A549 treated with CpdA at 1 μM for 4 hours (cell line): ENCODE measurements around the gene TSPAN19. TPM values are rescaled to one million over a fixed set of nuclear protein-coding genes. Genes with fewer than 3 reads are reported as not detected.

Experiments
- total RNA-seq: library from RNA; stranded (reverse); fragments of 200-300 nt; extraction: Qiagen RNA extraction; gene quantifications from 5 replicates; pipeline ENCODE4 v1.2.3, GENCODE V29; 2022; ENCODE audit warnings: low read depth

Gene TSPAN19
- total RNA-seq, result 0.31 TPM in 1 of 5 replicates, not detected in the others

DNA sequence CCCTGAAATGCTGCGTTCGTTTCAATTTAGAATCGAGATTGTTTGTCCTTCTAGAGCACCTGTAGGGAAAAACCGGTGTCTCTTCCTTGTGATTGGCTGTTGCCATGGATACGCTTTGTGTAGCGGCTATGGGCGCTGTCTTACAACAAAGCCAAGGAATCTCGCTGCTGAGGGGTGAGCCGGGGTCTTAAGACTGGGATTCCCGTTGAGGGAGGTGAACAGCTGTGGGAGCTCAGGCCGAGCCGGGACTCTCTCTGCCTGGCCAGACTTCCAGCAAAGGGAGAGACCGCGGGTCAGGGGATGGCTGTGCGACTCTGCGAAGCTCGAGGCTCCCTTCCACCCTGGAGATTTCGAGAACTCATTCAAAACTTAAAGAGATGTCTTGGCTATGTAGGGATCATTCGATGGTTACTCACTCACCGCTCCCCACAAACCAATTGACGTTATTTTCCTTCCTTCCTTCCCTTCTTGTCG, at the start of gene TSPAN19, which contains the start of gene LRRIQ1:
Gene TSPAN19, minus strand, starts transcription at position 44 of the 474 bp plus-strand sequence. CDS start 6,331 bp downstream, outside the sequence.
Gene LRRIQ1, plus strand, starts transcription at position 118 of the 474 bp plus-strand sequence. CDS start 1,826 bp downstream, outside the sequence.

Other genes with a start within 250 kb of the TSPAN19 start
- gene SLC6A15, start 123.5 kb downstream of the TSPAN19 start, total RNA-seq, result 2.4 to 3.9 TPM (median 3.1 TPM) in 5 replicates
- 0.47 to 1.1 TPM (median 0.71 TPM) in 5 replicates for gene LRRIQ1, start 74 bp upstream of the TSPAN19 start, total RNA-seq
- gene ALX1, start 243.9 kb upstream of the TSPAN19 start, total RNA-seq, result 5.6 to 6.5 TPM (median 5.8 TPM) in 5 replicates